ENCODE results near the gene ANKRD9.

- TF ChIP-seq CTCF (IDR thresholded peaks at IDR 0.05 in 8 of 11, conservative IDR thresholded peaks at IDR 0.05 in 3 of 11) (no peak), POLR2AphosphoS5 (IDR thresholded peaks at IDR 0.05) (no peak), POLR2A (IDR thresholded peaks at IDR 0.05) (no peak)
Observed at GRCh38 chr14:102518063-102518648, 8.6 kb upstream of the ANKRD9 start.

Measured in spleen (tissue), 7 donors.